IPS DF 4.7 (cell line): Measurements from ENCODE around the gene PSEN2.

Experiments used
- DNase-seq: peaks from one replicate; pipeline ENCODE4 v3.0.0-alpha.2; 2013; ENCODE audit warnings: low spot score; ENCODE audit errors: extremely low read depth

PSEN2 gene

GRCh38 chr1:226886122-226886901 lies 15.9 kb downstream of the PSEN2 start:
- DNase-seq, result no peak

DNA sequence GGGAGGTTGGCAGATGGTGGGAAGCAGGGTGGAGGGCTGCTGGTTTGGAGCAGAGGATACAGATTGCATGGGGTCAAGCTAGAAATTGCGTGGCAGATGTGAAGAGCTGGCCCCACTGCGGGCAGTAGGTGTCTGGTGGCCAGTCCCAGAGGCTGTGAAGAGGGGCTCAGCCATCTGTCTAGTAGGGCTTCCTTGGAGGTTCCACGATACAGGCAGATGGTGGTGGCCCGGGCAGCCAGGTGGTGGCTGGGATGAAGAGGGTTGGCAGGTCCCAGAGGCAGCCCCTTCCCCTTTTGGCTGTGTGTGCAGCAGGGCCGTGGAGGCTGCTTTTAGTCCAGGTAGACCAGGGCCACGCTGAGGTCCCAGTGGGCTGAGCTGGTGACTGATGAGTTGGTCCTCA lies 16.6 kb downstream of the PSEN2 start:
- DNase-seq, result no peak

GRCh38 chr1:226888021-226888420 lies 17.6 kb downstream of the PSEN2 start:
- no peak for DNase-seq

DNA sequence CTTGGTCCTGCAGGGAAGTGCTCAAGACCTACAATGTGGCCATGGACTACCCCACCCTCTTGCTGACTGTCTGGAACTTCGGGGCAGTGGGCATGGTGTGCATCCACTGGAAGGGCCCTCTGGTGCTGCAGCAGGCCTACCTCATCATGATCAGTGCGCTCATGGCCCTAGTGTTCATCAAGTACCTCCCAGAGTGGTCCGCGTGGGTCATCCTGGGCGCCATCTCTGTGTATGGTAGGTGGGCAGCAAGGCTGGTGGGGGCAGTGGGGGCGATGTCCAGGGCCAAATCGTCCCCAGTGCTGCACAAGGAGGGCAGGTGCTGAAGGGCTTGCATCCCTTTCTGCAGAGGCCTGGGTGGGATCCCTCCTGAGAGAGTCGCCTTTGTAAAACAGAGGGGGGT lies 18.4 kb downstream of the PSEN2 start:
- no peak for DNase-seq

DNA sequence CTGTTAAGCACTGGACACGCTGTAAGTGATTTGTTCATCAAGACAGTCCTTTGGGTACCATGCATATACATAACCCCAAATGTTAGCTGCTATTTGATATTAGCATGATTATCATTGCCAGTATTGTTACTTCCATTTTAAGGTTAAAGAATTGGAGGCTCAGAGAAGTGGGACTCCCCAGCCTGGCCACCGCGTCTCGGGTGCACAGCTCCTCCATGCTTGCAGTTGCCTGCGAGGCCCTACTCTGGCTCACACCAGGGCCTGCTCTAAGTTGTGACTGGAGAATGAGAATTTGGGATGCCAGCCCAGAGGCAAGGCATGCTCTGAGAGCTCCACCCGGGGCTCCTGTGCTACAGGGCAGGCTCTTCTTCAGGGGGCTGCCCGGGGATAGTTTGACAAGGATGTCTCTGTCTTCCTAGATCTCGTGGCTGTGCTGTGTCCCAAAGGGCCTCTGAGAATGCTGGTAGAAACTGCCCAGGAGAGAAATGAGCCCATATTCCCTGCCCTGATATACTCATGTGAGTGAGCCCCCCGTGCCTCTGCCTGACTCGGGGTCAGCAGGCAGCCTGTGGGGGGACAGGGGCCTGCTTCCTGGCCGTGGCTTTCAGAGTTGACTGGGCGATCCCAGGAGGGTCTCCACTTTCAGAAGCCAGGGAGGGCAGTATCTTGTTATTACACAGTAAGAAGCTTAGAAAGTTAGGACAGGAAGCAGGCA lies 19.4 kb downstream of the PSEN2 start:
- DNase-seq, result no peak

GRCh38 chr1:226890331-226891108 lies 20.1 kb downstream of the PSEN2 start:
- DNase-seq, result no peak

GRCh38 chr1:226891346-226891745 lies 20.9 kb downstream of the PSEN2 start:
- no peak for DNase-seq

- DNase-seq, result no peak
Measured at GRCh38 chr1:226891846-226892523, 21.6 kb downstream of the PSEN2 start.

DNA sequence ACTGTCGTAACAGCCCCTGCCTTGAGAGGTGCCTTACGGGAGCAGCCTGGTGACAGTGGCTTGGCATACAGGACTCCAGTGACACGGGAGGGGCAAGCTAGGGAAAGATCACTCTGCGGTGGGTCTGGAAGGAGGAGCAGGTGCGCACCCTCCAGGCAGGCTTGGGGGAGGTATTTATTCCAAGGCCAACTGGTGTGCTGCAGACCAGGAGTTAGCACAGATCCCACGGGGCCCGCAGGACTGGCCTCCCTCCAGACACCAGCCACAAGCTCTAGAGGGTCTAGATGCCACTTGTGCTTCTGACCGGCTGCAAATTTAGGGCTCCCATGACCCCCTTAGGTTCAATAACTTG lies 22.1 kb downstream of the PSEN2 start:
- no peak for DNase-seq

DNA sequence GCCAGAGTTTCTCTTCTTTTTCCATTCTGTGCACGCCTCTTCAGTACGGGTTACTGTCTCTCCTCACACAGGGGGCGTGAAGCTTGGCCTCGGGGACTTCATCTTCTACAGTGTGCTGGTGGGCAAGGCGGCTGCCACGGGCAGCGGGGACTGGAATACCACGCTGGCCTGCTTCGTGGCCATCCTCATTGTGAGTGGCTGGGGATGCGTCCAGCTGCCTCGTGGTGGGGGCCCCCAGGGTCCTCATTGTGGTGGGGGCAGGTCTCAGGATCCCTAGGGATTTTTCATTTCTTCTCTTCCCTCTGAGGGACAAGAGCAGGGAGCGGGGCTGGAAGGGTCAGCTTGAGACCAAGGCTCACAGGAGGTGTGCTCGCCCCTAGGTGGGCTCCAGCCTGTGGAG lies 23.5 kb downstream of the PSEN2 start:
- no peak for DNase-seq

GRCh38 chr1:226894826-226895225 lies 24.4 kb downstream of the PSEN2 start:
- no peak for DNase-seq

- DNase-seq, result no peak
Measured at GRCh38 chr1:226895644-226896043, 25.2 kb downstream of the PSEN2 start.

- no peak for DNase-seq
Measured at GRCh38 chr1:226898246-226898645, 27.8 kb downstream of the PSEN2 start.

DNA sequence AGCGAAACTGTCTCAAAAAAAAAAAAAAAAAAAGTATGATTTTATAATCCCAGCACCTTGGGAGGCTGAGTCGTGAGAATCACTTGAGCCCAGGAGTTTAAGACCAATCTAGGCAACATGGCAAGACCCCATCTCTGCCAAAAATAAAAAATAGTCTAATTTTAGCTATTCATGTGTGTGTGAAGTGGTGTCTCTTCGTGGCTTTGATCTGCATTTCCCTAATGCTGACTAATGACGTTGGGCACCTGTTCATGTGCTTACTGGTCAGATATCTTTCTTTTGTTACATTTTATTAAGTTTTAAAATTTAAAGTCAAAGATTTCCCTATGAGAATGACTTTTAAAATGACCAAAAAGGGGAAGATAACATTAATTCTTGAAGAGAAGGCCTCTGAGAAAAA lies 31.0 kb downstream of the PSEN2 start:
- no peak for DNase-seq

GRCh38 chr1:226902601-226903000 lies 32.2 kb downstream of the PSEN2 start:
- DNase-seq, result no peak

DNA sequence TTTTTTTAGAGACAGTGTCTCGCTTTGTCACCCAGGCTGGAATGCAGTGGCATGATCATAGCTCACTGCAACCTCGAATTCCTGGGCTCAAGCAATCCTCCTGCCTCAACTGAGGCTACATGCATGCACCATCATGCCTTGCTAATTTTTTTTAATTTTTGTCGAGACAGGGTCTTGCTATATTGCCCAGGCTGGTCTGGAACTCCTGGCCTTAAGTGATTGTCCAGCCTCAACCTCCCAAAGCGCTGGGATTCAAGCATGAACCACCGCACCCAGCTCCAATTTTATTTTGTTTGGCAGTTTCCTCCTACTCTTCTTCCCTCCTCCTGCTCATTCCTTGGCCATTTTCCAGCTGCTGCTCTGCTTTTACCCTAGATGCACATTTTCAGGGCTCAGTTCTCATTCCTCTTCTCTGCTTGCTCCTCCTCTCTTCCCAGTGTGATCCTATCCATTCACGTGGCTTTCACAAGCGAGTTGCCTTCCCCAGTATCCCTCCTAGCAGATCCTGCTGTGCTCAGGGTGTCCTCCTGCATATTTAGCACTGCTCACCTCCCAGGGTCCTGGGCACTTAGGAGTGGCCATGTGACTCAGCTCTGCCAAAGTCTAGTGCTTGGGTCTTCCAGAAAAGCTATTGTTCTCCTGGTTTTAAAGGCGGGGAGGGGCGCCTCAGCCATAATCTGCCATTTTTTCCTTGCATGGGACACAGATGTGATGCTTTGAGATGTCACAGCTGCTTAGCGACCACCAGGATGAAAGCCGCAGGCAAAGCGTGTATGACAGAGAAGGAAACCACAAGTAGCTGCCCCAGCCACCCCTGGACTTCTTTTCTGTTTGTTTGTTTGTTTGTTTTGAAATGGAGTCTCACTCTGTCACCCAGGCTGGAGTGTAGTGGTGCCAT lies 33.7 kb downstream of the PSEN2 start:
- no peak for DNase-seq

- no peak for DNase-seq
Measured at GRCh38 chr1:226904772-226905171, 34.4 kb downstream of the PSEN2 start.

DNA sequence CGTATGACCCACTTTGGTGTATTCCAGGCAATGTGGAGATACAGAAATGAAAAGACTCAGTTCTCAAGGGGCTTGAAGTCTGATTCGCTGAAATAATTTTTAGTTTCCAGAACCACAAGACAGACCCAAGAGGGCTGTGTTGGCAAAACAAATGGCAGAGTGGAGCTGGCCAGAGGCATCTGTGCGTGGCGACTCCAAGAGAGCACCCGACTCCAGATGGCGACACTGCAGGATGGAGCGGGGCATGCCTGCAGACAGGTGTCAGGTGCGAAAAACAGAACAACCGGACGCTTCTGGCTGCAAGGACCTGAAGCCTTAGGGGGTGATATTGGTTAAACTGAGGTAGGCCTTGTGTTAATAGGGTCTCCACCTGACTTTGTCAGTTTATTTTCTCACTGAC lies 38.0 kb downstream of the PSEN2 start:
- no peak for DNase-seq

DNA sequence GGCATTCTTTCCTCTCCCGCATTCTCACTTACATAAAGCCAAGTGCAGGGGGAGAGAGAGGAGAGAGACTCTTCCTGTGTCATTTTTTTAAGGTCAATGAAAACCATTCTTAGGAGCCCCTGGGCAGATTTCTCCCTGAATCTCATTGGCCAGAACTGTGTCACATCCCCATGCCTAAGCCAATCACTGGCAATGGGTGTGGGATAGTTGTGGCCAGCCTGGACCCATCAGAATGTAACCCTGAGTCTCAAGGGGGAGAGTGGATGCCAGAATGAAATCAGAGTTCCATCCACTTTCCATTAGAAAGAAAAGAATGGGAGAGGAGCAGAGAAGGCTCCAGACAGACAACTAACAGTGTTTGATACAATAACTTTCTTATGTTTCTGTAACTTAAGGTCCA lies 38.5 kb downstream of the PSEN2 start:
- no peak for DNase-seq

DNA sequence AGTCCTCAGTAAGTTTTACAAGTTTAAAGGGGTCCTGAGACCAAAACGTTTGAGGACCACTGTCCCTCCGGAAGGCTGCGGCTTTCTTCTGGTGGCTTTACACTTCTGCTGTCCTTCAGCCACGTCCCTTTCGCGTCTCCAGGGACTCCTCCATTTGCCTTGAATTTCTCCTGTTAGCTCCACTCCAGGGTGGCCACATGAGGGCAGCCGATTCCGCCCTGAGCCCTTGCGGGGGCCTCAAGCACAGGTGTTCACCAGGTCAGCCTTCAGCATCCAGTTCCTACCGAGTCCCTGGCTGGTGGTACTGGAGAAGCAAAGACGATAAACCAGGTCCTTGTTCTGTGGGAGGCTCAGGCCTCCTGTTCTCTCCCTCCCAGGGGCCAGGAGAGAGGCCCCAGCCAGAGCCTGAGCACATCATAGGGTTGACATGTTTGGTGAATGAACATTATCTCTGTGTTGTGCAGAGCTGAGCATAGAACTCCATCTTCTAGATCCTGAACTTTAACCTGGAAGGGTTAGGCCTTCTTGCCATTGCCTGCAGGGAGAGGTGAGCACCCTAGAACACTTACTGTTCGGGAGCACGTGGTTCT lies 42.3 kb downstream of the PSEN2 start:
- peak; percentile 30 for DNase-seq

DNA sequence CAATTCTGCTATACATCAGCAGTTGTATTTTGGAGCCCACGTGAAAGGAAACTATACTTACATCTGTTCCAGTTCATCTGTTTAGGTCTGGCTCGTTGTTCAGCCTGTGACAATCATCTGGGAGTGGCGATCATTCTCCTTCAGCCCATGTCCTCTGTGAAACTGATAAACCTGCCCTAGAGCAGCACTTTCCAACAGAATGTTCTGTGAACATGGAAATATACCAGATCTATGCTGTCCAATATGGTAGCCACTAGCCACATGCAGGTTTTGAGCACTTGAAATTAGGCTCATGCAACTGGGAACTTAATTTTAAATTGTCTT lies 45.2 kb downstream of the PSEN2 start:
- no peak for DNase-seq
